Measurements from ENCODE around the gene ZNF169.

- TF ChIP-seq CTCF (IDR thresholded peaks at IDR 0.05) (no peak), POLR2A (IDR thresholded peaks at IDR 0.05) (no peak)
Observed at GRCh38 chr9:94210616-94211603, 48.2 kb upstream of the ZNF169 start.
